Upper lobe of right lung (tissue), 1 donor: ENCODE data around the gene CYB5B. TPM values are rescaled to one million over a fixed set of nuclear protein-coding genes. Genes with fewer than 3 reads are reported as not detected.
A peak's percentile ranks its signal among the peaks of the same experiment; 100 is the strongest.

ENCODE experiments used
- ATAC-seq: fragments of 200-7000 bp; cut with Tn5 transposase; one replicate; pipeline ENCODE4 v1.9.1; 2020; ENCODE audit warnings: mild to moderate bottlenecking, moderate library complexity
- DNase-seq: peaks from one replicate; pipeline ENCODE4 v3.0.0-alpha.2; 2020
- H3K27ac ChIP-seq: fragments of 200-600 bp; one replicate; pipeline ENCODE4 v1.8.0; 2022
- H3K27me3 ChIP-seq: fragments of 200-600 bp; one replicate; pipeline ENCODE4 v1.8.0; 2022; ENCODE audit warnings: mild to moderate bottlenecking
- H3K36me3 ChIP-seq: fragments of 200-600 bp; one replicate; pipeline ENCODE4 v1.8.0; 2022
- H3K4me1 ChIP-seq: fragments of 200-600 bp; one replicate; pipeline ENCODE4 v1.8.0; 2022
- H3K4me3 ChIP-seq: fragments of 200-600 bp; one replicate; pipeline ENCODE4 v1.8.0; 2022; ENCODE audit warnings: mild to moderate bottlenecking
- H3K9me3 ChIP-seq: fragments of 200-600 bp; one replicate; pipeline ENCODE4 v1.8.0; 2022
- intact Hi-C: fragments of 100-400 bp; cut with DNase I; formaldehyde crosslinking; loops from one replicate; pipeline ENCODE4 v1.11.0; 2022
- total RNA-seq: library from RNA; stranded (reverse); fragmentation: NEBNext Ultra II Directional; extraction: Animal tissue kit (Norgen Biotek cat#: 25700); gene quantifications from one replicate; pipeline ENCODE4 v1.2.1, GENCODE V29; 2021
- TF ChIP-seq, protein P1 (sequence below): fragments of 200-600 bp; IDR thresholded peaks from one replicate; pipeline ENCODE4 v1.8.0; 2022; ENCODE audit warnings: antibody characterized with exemption
- donor health status: DM: no; HTN: yes; CAD: no; lungs with severe emphysema.

Gene CYB5B
- total RNA-seq, 1 donor from 2014 or later = 88.4 TPM

DNA sequence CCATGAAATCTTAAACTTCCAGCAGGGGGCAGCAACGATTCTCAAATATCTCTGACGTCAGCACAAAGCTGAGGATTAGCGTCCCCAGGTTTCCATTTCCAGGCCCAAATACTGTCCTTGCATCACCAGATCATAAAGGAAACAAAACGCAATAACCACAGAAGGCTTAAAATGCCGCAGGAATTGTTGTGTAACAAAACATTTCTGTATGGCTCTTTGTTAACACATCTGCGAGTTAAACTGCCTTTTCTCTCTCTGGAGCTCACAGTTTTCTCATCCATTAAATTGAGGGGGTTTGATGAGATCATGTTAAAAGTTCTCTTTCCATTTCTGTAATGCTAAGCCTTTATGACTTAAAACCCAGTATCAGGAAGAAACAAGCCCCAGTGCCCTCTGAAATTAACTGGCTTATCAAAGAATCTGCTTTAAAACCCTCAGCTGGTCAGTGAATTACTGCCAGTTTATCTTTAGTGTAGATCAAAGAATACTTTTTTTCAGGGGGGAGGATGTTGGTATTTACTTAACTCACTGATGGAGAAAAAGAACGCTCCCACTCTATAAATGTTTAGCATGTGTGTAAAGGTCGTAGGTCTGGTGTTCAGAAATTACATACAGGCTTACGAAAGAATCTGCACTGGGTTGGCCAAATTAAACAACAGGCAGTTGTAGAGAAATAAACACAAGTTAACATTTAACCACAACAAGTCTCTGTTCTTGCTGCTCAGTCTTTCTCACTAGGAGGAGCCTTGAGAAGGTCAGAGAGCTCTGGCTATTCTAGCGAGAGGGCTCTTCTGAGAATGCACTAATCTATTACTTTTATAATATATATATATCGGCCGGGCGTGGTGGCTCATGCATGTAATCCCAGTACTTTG is 28.0 kb upstream of the CYB5B start:
- Histone ChIP-seq H3K4me1 (peaks cover 39% of the 10 kb centered on the region), H3K27ac (peak overlapping the region; percentile 79), H3K36me3 (no peaks in the 10 kb centered on the region), H3K9me3 (no peaks in the 10 kb centered on the region), H3K4me3 (no peak overlapping the region), H3K27me3 (no peaks in the 10 kb centered on the region)
- no peak for DNase-seq
- TF ChIP-seq, protein P1, sequence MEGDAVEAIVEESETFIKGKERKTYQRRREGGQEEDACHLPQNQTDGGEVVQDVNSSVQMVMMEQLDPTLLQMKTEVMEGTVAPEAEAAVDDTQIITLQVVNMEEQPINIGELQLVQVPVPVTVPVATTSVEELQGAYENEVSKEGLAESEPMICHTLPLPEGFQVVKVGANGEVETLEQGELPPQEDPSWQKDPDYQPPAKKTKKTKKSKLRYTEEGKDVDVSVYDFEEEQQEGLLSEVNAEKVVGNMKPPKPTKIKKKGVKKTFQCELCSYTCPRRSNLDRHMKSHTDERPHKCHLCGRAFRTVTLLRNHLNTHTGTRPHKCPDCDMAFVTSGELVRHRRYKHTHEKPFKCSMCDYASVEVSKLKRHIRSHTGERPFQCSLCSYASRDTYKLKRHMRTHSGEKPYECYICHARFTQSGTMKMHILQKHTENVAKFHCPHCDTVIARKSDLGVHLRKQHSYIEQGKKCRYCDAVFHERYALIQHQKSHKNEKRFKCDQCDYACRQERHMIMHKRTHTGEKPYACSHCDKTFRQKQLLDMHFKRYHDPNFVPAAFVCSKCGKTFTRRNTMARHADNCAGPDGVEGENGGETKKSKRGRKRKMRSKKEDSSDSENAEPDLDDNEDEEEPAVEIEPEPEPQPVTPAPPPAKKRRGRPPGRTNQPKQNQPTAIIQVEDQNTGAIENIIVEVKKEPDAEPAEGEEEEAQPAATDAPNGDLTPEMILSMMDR = peak; percentile 73
- intact Hi-C loops = loop anchor here (10.0 kb wide), 1 partner anchor 168 kb away; the partner anchor contains the start of gene NFAT5
- ATAC-seq = peak; percentile 89

DNA sequence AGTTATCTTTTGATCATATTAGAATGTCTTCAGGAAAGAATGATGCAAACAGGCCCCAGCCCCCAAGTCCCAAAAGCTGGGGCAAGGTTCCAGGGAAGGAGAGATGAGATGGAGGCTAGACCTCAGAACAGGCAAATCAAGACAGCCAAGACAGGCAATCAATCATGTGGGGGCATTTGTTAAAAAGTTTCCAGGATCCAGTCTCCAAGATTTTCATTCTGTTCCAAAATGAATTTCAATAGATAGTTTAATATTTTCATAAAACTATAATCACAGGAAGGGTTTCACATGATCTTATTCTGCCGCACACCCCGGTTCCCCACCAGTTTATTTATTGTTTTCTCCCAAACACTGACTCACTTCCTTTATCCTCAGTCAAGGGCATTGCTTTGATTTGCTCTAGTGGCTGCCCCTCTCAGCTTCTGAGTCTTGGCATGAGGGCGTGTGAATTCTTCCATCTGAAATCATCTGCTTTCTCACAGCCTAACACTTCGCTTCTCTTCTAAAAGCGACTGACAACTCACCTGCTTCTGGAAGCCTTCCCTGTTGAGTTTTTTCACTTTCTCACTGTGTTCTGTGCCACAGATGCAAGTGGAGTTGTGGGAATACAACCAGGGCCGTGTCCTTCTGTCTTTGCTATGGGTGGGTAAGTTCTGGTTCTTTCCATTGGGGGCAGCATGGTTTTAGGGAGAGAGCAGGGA is 26.4 kb upstream of the CYB5B start:
- Histone ChIP-seq H3K9me3 (no peaks in the 10 kb centered on the region), H3K4me1 (peaks cover 52% of the 10 kb centered on the region), H3K36me3 (no peaks in the 10 kb centered on the region), H3K4me3 (no peak overlapping the region), H3K27ac (peak overlapping the region; percentile 79), H3K27me3 (no peaks in the 10 kb centered on the region)
- ATAC-seq = peak; percentile 69
- intact Hi-C loops = loop anchor here (10.0 kb wide), 1 partner anchor 167 kb away; the partner anchor contains the start of gene NFAT5
- DNase-seq = no peak
- TF ChIP-seq, protein P1 = peak; percentile 62

DNA sequence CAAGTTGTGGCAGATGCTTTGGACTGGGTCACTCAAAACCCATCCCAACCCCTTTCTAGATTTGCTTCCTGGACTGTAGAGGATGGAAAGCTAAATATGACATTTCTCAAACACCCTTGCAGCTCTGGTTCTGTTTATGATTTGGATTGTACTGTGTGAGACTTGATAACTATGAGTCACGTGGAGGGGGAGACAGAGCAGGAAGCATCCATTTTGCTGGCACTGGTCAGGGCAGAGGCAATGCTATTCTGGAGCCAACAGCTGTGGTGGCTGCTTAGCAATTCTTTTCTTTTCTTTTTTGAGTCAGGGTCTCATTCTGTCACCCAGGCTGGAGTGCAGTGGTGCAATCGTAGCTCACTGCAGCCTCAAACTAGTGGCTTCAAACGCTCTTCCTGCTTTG is 25.1 kb upstream of the CYB5B start:
- no peaks in the 10 kb centered on the region for H3K9me3 ChIP-seq
- intact Hi-C loops = loop anchor here (10.0 kb wide), 1 partner anchor 165 kb away; the partner anchor contains the start of gene NFAT5
- TF ChIP-seq, protein P1 = no peak
- DNase-seq = no peak
- H3K27me3 ChIP-seq = no peaks in the 10 kb centered on the region
- no peak overlapping the region for H3K27ac ChIP-seq
- H3K4me1 ChIP-seq = peaks cover 55% of the 10 kb centered on the region
- H3K4me3 ChIP-seq = no peak overlapping the region
- no peaks in the 10 kb centered on the region for H3K36me3 ChIP-seq
- ATAC-seq = no peak

DNA sequence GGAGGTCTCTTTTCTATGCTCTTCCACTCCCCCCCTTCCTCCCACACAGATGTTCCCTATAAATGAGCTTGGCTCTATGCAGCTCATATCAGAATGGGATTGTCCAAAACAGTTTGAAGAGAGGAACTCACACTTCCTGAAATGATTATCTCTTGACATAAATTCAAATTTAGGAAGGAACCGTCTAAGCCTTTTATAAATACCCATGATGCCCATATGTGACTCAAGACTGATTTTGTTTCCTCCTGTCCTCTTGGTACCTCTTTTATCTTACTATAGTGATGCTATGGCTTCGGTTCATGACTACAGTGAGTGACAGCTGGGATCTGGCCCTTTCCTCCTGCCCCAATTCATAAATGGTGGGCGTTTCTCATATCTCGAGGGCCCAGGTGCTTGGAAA is 22.0 kb upstream of the CYB5B start:
- Histone ChIP-seq H3K27ac (no peak overlapping the region), H3K36me3 (no peaks in the 10 kb centered on the region), H3K9me3 (no peaks in the 10 kb centered on the region), H3K4me1 (peaks cover 55% of the 10 kb centered on the region), H3K4me3 (no peak overlapping the region), H3K27me3 (no peaks in the 10 kb centered on the region)
- DNase-seq (no peak), ATAC-seq (peak; percentile 21)
- TF ChIP-seq, protein P1 = no peak
- intact Hi-C loops = no loop called here

DNA sequence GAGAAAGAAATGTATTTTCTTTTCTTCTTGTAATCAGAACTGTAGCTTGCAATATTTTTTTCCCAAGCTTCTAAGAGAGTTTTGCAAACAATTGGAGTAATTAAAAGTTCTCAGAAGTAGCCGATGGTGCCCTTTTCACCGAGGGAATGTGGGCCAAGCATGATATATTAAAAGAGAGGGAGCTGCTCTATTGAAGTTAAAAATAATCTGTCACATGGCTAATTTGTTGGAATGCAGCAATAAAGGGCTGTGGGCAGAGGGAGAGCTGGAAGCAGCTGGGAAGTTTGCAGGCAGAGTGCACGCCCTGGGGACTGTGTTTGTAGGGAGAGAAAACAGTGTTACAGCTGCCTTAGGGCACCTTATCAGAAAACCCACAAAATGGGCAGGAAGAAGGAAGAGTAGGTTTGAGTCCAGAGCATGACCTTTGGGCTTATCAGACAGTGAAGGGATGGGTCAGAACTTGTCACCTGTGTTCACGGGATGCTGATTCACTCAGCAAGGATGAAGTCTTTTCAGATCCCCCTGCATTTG is 20.1 kb upstream of the CYB5B start:
- intact Hi-C loops = no loop called here
- Histone ChIP-seq H3K4me3 (peak overlapping the region; percentile 14), H3K4me1 (peaks cover 40% of the 10 kb centered on the region), H3K27ac (peak overlapping the region; percentile 7), H3K36me3 (no peaks in the 10 kb centered on the region), H3K9me3 (no peaks in the 10 kb centered on the region), H3K27me3 (no peaks in the 10 kb centered on the region)
- DNase-seq = no peak
- TF ChIP-seq, protein P1 = no peak
- peak; percentile 73 for ATAC-seq
